Neutrophil (primary cell): Measurements from ENCODE around the gene BDH1.
"Not testable (repeated sequence)": the region's sequence is repeated elsewhere in the genome, so short reads cannot be mapped to it uniquely, and the experiment has no call there.

Experiments used
- H3K27ac ChIP-seq: fragments of 200-600 bp; sonication (generic); 2 replicates; pipeline ENCODE4 v1.5.1; 2016; ENCODE audit warnings: mild to moderate bottlenecking, moderate library complexity
- H3K27me3 ChIP-seq: fragments of 200-600 bp; sonication (generic); 2 replicates; pipeline ENCODE4 v1.6.0; 2016; ENCODE audit warnings: mild to moderate bottlenecking
- H3K36me3 ChIP-seq: fragments of 200-600 bp; sonication (generic); 2 replicates; pipeline ENCODE4 v1.5.1; 2017
- H3K4me1 ChIP-seq, 2 experiments: fragments of 200-600 bp in 1 of 2; sonication (generic) in 1 of 2; 1 replicate in 1 of 2; 2 replicates in 1 of 2; pipeline versions ENCODE4 v1.5.1 to v1.6.1; 2013 to 2016; ENCODE audit warnings: low read depth in 1 of 2, low read length in 1 of 2, mild to moderate bottlenecking in 1 of 2, moderate library complexity in 1 of 2; ENCODE audit not compliant: control insufficient read depth in 1 of 2, insufficient read depth in 1 of 2
- H3K4me3 ChIP-seq, 2 experiments: fragments of 200-600 bp in 1 of 2; sonication (generic) in 1 of 2; 1 replicate in 1 of 2; 2 replicates in 1 of 2; pipeline ENCODE4 v1.5.1; 2013 to 2016; ENCODE audit warnings: low read depth in 1 of 2, low read length in 1 of 2, mild to moderate bottlenecking in 1 of 2, moderate library complexity in 1 of 2
- H3K9me3 ChIP-seq: fragments of 200-600 bp; sonication (generic); 2 replicates; pipeline ENCODE4 v1.5.1; 2016
- CTCF ChIP-seq: fragments of 200-600 bp; sonication (generic); IDR thresholded peaks from 2 replicates; pipeline ENCODE4 v1.5.1; 2016; ENCODE audit warnings: antibody characterized with exemption

The BDH1 gene

GRCh38 chr3:197591816-197592215 is 36.0 kb upstream of the BDH1 start:
- no peaks in the 10 kb centered on the region for H3K27me3 ChIP-seq
- H3K4me1 ChIP-seq, result no peaks in the 10 kb centered on the region
- no peaks in the 10 kb centered on the region for H3K9me3 ChIP-seq
- TF ChIP-seq CTCF, result no peak
- H3K36me3 ChIP-seq, result no peaks in the 10 kb centered on the region
- H3K27ac ChIP-seq, result no peak overlapping the region
- no peak overlapping the region for H3K4me3 ChIP-seq

GRCh38 chr3:197590313-197590962 is 34.7 kb upstream of the BDH1 start:
- no peak for TF ChIP-seq CTCF
- H3K4me3 ChIP-seq, result no peak overlapping the region
- H3K9me3 ChIP-seq, result no peaks in the 10 kb centered on the region
- no peaks in the 10 kb centered on the region for H3K27me3 ChIP-seq
- no peak overlapping the region for H3K27ac ChIP-seq
- H3K4me1 ChIP-seq, result no peaks in the 10 kb centered on the region
- no peaks in the 10 kb centered on the region for H3K36me3 ChIP-seq

- no peaks in the 10 kb centered on the region for H3K27me3 ChIP-seq
Observed at GRCh38 chr3:197589545-197589944, 33.8 kb upstream of the BDH1 start.

GRCh38 chr3:197586768-197587167 is 31.0 kb upstream of the BDH1 start:
- not testable (repeated sequence) for H3K4me1 ChIP-seq, H3K4me3 ChIP-seq, H3K36me3 ChIP-seq, H3K9me3 ChIP-seq, H3K27me3 ChIP-seq, H3K27ac ChIP-seq

More at GRCh38 chr3:197589545-197589944, 33.8 kb upstream of the BDH1 start:
- TF ChIP-seq CTCF, result no peak
- Histone ChIP-seq H3K4me3 (no peak overlapping the region), H3K27ac (no peak overlapping the region), H3K9me3 (no peaks in the 10 kb centered on the region), H3K36me3 (no peaks in the 10 kb centered on the region), H3K4me1 (no peaks in the 10 kb centered on the region)

GRCh38 chr3:197586181-197586580 is 30.4 kb upstream of the BDH1 start:
- Histone ChIP-seq H3K27me3 (no peaks in the 10 kb centered on the region), H3K4me3 (no peak overlapping the region), H3K9me3 (no peaks in the 10 kb centered on the region), H3K4me1 (no peaks in the 10 kb centered on the region), H3K36me3 (no peaks in the 10 kb centered on the region), H3K27ac (no peak overlapping the region)
- no peak for TF ChIP-seq CTCF

GRCh38 chr3:197584733-197585132 is 29.0 kb upstream of the BDH1 start:
- no peak overlapping the region for H3K4me3 ChIP-seq
- no peaks in the 10 kb centered on the region for H3K4me1 ChIP-seq
- no peaks in the 10 kb centered on the region for H3K27me3 ChIP-seq
- TF ChIP-seq CTCF, result no peak
- H3K9me3 ChIP-seq, result no peaks in the 10 kb centered on the region
- H3K27ac ChIP-seq, result no peak overlapping the region
- no peaks in the 10 kb centered on the region for H3K36me3 ChIP-seq
